HG02943 (cell line): ENCODE results near the gene N4BP2L2.

Experiments used
- ATAC-seq: cut with Tn5 transposase; IDR thresholded peaks from one replicate; pipeline ENCODE4 v1.9.1; 2021; ENCODE audit warnings: mild to moderate bottlenecking, low read depth, moderate library complexity; ENCODE audit not compliant: unreplicated experiment

N4BP2L2 gene

GRCh38 chr13:32384702-32385101, 153.9 kb downstream of the N4BP2L2 start:
- ATAC-seq, result no peak

- ATAC-seq, result no peak
Observed at GRCh38 chr13:32383836-32384618, 154.6 kb downstream of the N4BP2L2 start.
